ENCODE results near the gene NEK7.

Gene NEK7

DNA sequence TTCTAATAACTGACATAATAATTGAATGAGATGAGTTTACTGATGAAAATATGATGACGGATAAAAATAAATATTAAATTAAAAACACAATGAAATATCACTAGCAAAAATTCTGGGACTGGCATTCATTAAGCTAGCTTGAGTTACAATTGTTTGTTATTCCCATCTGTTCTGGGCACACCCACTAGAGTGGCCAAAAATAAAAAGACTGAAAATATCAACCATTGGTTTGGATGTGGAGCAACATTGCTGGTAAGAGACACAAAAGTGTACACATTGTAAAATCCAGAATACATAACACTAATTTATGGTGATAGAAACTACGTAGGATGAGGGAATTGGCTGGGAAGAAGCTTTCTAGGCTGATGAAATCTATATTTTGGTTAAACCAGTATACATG, 9.6 kb upstream of the NEK7 start:
- DNase-seq, result no peak

DNA sequence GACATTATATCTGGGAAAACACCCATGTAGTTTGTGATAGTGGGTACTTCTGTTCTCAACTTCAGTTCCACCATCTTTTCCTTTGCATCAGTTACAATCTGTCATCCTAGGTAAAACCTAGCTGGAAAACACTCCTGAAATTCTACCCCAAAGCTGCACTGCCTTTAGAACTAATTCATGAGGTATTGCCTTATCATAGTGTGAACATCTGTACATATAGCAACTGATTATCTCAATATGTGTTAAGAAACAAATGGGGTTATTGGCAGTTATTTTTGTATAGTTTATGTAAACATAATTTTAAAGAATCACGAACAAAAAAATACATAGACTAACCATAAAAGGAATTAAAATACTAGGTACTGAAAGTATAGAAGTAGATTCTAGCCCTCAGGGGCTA, 6.4 kb upstream of the NEK7 start:
- DNase-seq, result no peak

- no peak for DNase-seq
Measured at GRCh38 chr1:198151688-198152087, 5.1 kb upstream of the NEK7 start.

DNA sequence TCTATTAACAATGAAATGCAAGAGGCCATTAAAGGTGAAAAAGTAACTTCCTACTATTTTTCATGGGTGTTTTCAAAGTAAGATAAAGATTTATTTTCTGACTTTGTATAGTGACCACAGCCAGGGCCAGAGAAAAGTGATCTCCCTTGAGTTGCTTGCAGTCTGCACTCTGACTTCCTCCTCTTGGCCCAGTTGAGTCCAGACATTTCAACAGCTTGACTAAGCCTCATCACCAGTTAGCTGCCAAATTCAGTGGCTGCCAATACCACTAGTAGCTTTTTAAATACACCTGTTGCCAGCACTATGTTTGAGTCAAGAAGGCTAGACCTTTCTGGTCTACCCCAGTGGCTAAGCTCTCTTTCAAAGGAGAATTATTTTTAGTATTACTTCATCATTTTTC, 3.7 kb upstream of the NEK7 start:
- no peak for DNase-seq

- DNase-seq, result no peak
Measured at GRCh38 chr1:198153804-198154203, 3.0 kb upstream of the NEK7 start.

DNA sequence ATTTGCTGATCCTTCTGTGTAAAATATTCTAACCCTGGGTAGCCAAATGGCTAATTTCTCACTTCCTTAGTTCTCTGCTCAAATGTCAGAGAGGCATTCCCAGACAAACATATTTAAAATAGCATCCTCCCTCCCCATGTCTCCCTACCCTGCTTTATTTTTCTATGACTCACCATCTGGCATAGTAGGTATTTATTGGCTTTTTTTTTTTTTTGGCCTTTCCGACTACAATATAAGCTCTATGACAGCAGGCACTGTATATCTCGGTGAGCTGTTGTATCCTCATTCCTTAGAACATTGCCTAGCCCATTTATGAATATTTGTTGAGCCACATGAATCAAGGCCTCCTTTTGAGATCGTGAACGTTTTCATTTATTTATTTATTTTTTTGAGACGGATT, 1.5 kb upstream of the NEK7 start:
- peak; percentile 19 for DNase-seq

- peak; percentile 86 for DNase-seq
Measured at GRCh38 chr1:198156111-198156744, 570 bp upstream of the NEK7 start.

DNA sequence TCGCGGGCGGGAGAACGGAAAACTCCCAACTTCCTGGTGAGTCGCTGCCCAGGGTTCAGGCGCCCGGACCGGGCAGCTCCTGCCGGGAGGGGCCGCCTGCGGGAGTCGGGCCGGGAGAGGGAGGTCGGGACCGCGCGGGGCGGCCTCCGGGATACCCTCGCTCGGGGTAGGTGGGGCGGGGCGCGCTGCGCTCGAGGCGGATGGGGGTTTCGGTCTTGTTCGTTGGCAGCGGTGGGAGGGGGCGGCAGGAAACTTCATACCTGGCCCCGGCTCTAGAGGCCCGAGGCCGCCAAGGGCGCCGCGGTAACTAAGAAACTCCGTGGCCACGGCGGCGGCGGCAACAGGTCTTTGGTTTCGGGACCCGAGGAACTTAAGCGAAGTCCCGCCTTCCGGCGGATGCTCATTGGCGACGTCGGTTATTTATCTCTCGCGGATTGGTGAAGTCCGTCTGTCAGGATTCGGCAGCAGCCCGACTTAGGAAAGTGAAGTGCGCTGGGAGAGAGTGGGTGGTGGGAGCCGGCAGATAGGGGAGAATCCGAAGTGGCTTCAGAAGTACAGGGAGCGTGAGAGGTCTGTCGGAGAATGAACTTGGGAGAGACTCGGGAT, 546 bp downstream of the NEK7 start:
- peak; percentile 94 for DNase-seq

GRCh38 chr1:198157847-198158725, 1.3 kb downstream of the NEK7 start:
- peak; percentile 56 for DNase-seq

GRCh38 chr1:198158735-198159589, 2.2 kb downstream of the NEK7 start:
- peak; percentile 95 for DNase-seq

DNA sequence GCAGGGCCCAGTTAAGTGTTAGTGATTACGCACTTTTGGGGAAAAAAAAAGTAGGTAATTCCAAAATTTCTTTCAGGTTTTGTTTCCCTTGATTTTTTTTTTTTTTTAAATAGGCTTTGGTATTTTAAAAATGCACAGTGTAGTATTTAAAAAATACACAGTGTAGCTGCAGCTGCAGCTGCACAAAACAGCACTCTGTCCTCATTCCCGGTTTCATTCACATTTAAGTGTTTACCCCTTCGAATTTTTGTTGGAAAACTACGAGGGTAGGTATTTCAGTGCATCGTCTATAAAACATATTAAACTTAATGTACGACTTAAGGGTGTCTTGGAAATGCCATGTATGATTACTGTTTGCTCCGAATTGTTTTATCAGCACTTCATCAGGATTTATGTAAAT, 3.4 kb downstream of the NEK7 start:
- DNase-seq, result no peak

GRCh38 chr1:198160946-198161614, 4.3 kb downstream of the NEK7 start:
- no peak for DNase-seq

DNA sequence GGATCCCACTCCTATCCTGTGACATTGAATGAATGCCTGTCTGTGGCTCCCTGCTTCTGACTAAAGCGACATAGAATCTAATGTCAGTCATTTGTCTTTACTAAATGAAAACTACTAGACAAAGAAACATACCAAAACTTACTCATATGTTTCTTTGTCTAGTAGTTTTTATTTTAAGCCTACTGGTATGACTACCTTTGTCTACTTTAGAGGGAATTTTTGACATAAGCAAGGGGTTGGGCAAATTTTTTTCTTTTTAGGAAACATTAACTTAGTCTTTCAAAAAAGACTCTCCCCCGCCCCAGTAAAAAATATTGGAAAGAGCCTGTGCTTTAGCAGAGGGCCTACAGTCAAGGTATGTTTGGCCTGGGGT, 4.9 kb downstream of the NEK7 start:
- DNase-seq, result no peak

DNA sequence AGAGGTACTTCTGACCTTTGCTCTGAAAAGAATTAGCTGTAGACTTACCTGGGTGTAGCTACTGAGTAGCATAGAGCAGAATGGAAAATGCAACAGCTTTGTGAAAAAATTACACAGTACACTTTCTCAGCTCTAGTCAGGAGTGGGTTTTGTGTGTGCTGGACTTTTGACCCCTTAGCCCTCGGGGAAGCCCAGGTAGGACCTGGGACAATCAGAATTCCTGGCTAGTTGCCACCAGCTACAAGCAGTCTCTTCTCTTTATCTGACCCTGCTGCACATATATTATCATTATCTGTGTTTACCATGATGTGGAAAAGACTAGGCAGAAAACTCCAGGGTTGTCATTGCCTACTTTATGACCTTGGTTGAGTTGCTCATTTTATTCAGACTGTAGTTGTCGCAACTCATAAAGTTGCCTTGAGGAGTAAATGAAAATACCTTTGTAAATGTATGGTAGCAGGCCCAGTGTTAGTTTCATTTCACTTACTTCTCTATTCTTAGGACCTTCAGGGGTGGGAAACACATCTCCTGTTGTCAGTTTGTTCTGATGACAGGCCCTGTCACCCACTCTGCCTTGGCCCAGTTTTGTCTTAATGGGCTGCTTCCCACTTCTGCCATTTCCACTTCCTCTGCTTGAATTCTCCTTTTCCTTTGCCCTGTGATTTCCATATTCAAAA, 5.4 kb downstream of the NEK7 start:
- DNase-seq, result no peak

GRCh38 chr1:198165927-198166647, 9.3 kb downstream of the NEK7 start:
- DNase-seq, result no peak

DNA sequence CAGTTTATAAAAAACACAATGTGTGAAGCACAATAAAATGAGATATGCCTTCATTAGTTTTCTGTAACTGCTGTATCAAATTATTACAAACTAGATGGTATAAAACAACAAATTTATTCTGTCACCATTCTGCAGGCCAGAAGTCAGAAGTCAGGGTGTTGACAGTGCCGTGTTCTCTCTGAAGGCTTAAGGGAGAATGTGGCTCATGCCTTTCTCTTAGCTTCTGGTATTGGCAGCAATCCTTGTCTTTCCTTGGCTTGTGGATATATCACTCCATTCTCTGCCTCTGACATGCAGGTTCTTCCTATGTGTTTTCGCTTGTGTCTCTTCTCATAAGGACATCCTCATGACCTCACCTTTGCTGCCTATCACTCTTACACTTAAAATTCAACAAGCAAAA, 10.1 kb downstream of the NEK7 start:
- no peak for DNase-seq

DNA sequence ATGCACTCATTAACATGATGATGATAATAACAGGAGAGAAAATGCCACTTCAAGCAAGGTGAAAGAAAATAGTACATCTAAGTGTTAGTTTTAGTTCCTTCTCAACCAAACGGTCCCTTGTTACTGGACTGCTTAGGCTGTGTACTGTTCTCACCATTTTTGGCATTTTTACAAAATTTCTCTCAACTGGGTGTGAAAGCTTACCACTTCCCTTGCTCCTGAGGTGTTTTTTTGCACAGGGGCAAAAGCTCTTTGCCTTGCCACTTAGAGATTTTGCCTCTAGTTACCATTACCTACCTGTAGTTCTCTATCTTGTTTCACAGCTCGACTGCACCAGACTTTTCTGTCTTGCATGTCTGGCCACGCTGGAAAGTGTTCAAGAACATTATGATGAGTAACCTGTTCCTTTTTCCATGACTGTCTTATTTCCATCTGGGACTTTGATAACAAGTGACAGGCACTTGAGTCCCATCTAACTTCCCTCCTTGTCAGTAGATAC, 10.7 kb downstream of the NEK7 start:
- no peak for DNase-seq

GRCh38 chr1:198168227-198168626, 11.4 kb downstream of the NEK7 start:
- DNase-seq, result no peak

- no peak for DNase-seq
Measured at GRCh38 chr1:198169672-198170071, 12.9 kb downstream of the NEK7 start.

- DNase-seq, result no peak
Measured at GRCh38 chr1:198171667-198172540, 15.1 kb downstream of the NEK7 start.
